Esophagus (tissue), 2 donors: ENCODE results near the gene SNRPB. TPM values are rescaled to one million over a fixed set of nuclear protein-coding genes. Genes with fewer than 3 reads are reported as not detected.

Experiments
- H3K27ac ChIP-seq, 2 donors: one replicate each; pipeline ENCODE4 v1.5.1; 2013; ENCODE audit warnings: low read depth in 2 of 2, mild to moderate bottlenecking in 2 of 2, inconsistent platforms in 1 of 2, low read length in 1 of 2, moderate library complexity in 1 of 2
- H3K27me3 ChIP-seq, 2 donors: one replicate each; pipeline ENCODE4 v1.6.1; 2013; ENCODE audit warnings: low read length in 2 of 2, control low read depth in 1 of 2, mild to moderate bottlenecking in 1 of 2; ENCODE audit not compliant: insufficient read depth in 2 of 2, control insufficient read depth in 1 of 2
- H3K36me3 ChIP-seq, 2 donors: one replicate each; pipeline ENCODE4 v1.6.1; 2013; ENCODE audit warnings: low read length in 1 of 2; ENCODE audit not compliant: control insufficient read depth in 2 of 2, insufficient read depth in 2 of 2
- H3K4me1 ChIP-seq, 2 donors: one replicate each; pipeline ENCODE4 v1.6.1; 2013; ENCODE audit warnings: low read length in 1 of 2; ENCODE audit not compliant: control insufficient read depth in 2 of 2, insufficient read depth in 2 of 2
- H3K4me3 ChIP-seq, 2 donors: one replicate each; pipeline ENCODE4 v1.5.1; 2013; ENCODE audit warnings: low read length in 2 of 2, mild to moderate bottlenecking in 2 of 2, low read depth in 1 of 2, moderate library complexity in 1 of 2
- H3K9me3 ChIP-seq, 2 donors: one replicate each; pipeline ENCODE4 v1.6.1; 2013; ENCODE audit warnings: mild to moderate bottlenecking in 2 of 2, low read depth in 1 of 2, low read length in 1 of 2, moderate library complexity in 1 of 2; ENCODE audit not compliant: control insufficient read depth in 2 of 2, insufficient read depth in 1 of 2
- WGBS, 2 donors: extraction: QIAGEN DNeasy Blood & Tissue Kit; methylation state at CpG; one replicate each; pipeline ENCODE4 v1.1.7; 2013; 5-methylcytosine and 5-hydroxymethylcytosine counted together
- polyA plus RNA-seq, 2 donors: library from polyadenylated mRNA; stranded (reverse); fragments of 200-250 nt; gene quantifications; one replicate each; pipeline ENCODE4 v1.2.3, GENCODE V29; 2013
- donor health status: healthy with polysubstance abuse.
- donor health status: Bipolar disorder and iron deficiency.

Gene SNRPB
- polyA plus RNA-seq, 2 donors, result 138 to 273 TPM

DNA sequence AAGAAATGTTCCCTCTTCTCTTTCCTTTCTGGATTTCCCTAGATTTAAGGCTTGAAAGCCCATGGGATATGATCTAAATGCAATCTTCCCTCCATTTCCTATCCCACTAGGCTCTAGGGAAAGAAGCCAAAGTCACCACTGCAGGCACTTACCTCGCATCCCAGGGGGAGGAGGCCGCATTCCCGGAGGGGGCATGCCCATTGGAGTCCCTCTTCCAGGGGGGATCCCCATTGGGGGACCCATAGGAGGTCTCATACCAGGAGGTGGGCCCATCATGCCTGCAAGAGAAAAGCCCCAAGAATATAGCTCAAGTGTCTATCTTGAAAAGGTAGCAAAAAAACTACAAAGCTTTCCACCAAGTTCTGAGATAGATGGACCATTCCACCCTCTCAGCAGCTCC lies 8.1 kb downstream of the SNRPB start:
- Histone ChIP-seq H3K4me1 (peaks cover 0 to under 1% of the 10 kb centered on the region in 2 donors), H3K27ac (no peak overlapping the region), H3K36me3 (peaks cover 22 to 36% of the 10 kb centered on the region in 2 donors), H3K27me3 (no peaks in the 10 kb centered on the region), H3K4me3 (no peak overlapping the region), H3K9me3 (no peaks in the 10 kb centered on the region)
- whole genome bisulfite sequencing, 2 donors, result 91 to 93% methylated on average over 3 of the region's 3 CpGs

GRCh38 chr20:2460752-2461424 lies 9.7 kb downstream of the SNRPB start:
- Histone ChIP-seq H3K27ac (no peak overlapping the region), H3K36me3 (peaks cover 16 to 27% of the 10 kb centered on the region in 2 donors)
- 68 to 81% methylated on average over 4 of the region's 4 CpGs for WGBS, 2 donors

GRCh38 chr20:2459981-2460751 lies 10.4 kb downstream of the SNRPB start:
- H3K9me3 ChIP-seq, result no peaks in the 10 kb centered on the region
- H3K27me3 ChIP-seq, result no peaks in the 10 kb centered on the region
- peaks cover 16 to 22% of the 10 kb centered on the region in 2 donors for H3K36me3 ChIP-seq
- no peak overlapping the region for H3K27ac ChIP-seq
- H3K4me3 ChIP-seq, result no peak overlapping the region
- no peaks in the 10 kb centered on the region for H3K4me1 ChIP-seq
- WGBS, 2 donors, result 60 to 64% methylated on average over 1 of the region's 1 CpG

More at GRCh38 chr20:2460752-2461424, 9.7 kb downstream of the SNRPB start:
- H3K4me1 ChIP-seq, result no peaks in the 10 kb centered on the region
- no peaks in the 10 kb centered on the region for H3K9me3 ChIP-seq
- no peaks in the 10 kb centered on the region for H3K27me3 ChIP-seq
- no peak overlapping the region for H3K4me3 ChIP-seq

GRCh38 chr20:2458919-2459499 lies 11.6 kb downstream of the SNRPB start:
- WGBS, 2 donors, result 90 to 93% methylated on average over 3 of the region's 3 CpGs

DNA sequence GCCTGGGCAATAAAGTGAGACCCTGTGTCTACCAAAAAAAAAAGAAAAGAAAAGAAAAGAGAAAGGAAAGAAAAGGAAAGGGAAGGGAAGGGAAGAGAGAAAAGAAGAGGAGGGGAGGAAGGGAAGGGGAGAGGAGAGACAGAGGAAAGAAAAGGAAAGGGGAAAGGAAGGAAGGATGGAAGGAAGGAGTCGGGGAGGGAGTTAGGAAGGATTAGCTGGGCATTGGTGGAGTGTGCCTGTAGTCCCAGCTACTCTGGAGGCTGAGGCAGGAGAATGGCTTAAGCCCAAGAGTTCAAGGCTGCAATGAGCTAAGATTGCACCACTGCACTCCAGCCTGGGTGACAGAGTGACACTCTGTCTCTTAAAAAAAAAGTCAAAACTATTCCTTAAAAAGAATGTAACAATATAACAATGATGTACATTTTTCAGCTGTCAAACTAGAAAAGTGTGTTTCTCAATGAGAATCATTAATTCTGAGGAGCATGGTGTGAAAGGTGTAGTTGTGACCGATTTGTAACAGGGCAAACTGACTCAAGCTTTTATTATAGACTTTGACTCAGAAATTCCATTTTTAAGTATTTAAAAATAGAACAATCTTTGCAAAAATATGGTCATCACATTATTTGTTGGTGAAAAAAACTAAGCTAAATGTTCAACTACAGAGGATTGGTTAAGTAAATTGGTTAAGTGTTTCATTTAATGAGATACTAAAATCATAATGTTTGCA lies 14.7 kb downstream of the SNRPB start:
- 57 to 74% methylated on average over 2 of the region's 2 CpGs for WGBS, 2 donors

More at GRCh38 chr20:2458919-2459499, 11.6 kb downstream of the SNRPB start:
- Histone ChIP-seq H3K36me3 (peaks cover 14 to 20% of the 10 kb centered on the region in 2 donors), H3K27ac (no peak overlapping the region), H3K4me1 (no peaks in the 10 kb centered on the region), H3K9me3 (no peaks in the 10 kb centered on the region), H3K27me3 (no peaks in the 10 kb centered on the region), H3K4me3 (no peak overlapping the region)

GRCh38 chr20:2453792-2454191 lies 16.8 kb downstream of the SNRPB start:
- H3K27ac ChIP-seq, result no peak overlapping the region
- 80 to 84% methylated on average over 3 of the region's 3 CpGs for WGBS, 2 donors
- no peaks in the 10 kb centered on the region for H3K36me3 ChIP-seq
- no peak overlapping the region for H3K4me3 ChIP-seq
- no peaks in the 10 kb centered on the region for H3K9me3 ChIP-seq
- H3K27me3 ChIP-seq, result no peaks in the 10 kb centered on the region
- H3K4me1 ChIP-seq, result peaks cover 2 to 3% of the 10 kb centered on the region in 2 donors

More for the DNA sequence above, 14.7 kb downstream of the SNRPB start:
- Histone ChIP-seq H3K36me3 (no peaks in the 10 kb centered on the region), H3K4me1 (peaks cover 2 to 3% of the 10 kb centered on the region in 2 donors), H3K27ac (no peak overlapping the region), H3K27me3 (no peaks in the 10 kb centered on the region), H3K9me3 (no peaks in the 10 kb centered on the region), H3K4me3 (no peak overlapping the region)

GRCh38 chr20:2451939-2452732 lies 18.5 kb downstream of the SNRPB start:
- peak overlapping the region in 1 of 2 donors; percentile 55 for H3K27ac ChIP-seq
- no peaks in the 10 kb centered on the region for H3K27me3 ChIP-seq
- H3K36me3 ChIP-seq, result no peaks in the 10 kb centered on the region
- 44 to 47% methylated on average over 8 of the region's 8 CpGs for WGBS, 2 donors
- H3K4me3 ChIP-seq, result no peak overlapping the region
- peaks cover 2 to 3% of the 10 kb centered on the region in 2 donors for H3K4me1 ChIP-seq
- H3K9me3 ChIP-seq, result no peaks in the 10 kb centered on the region

DNA sequence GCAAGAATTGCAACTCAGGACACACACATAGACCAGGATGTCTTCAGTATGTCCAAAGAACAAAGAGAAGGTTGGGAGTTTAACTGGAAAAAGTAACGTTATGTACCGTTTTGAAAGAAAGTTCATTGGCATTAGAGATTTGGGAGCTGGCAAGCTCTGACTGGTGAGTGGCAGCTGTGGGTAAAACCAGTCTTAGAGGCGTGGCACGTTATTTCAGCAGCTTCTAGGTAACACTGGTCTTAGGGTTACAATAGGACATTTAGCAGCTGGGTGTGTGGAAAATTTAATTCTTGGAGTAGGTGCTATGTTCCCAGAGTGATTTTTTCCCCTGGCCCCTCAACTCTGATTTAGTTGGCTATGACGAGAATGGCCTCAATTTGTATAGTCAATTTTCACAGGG lies 19.2 kb downstream of the SNRPB start:
- WGBS, 2 donors, result 46 to 64% methylated on average over 5 of the region's 5 CpGs
- H3K27me3 ChIP-seq, result no peaks in the 10 kb centered on the region

More for the DNA sequence above, 19.2 kb downstream of the SNRPB start:
- H3K9me3 ChIP-seq, result no peaks in the 10 kb centered on the region
- no peak overlapping the region for H3K4me3 ChIP-seq
- no peaks in the 10 kb centered on the region for H3K36me3 ChIP-seq
- H3K4me1 ChIP-seq, result peaks cover 2 to 3% of the 10 kb centered on the region in 2 donors
- H3K27ac ChIP-seq, result peak overlapping the region in 1 of 2 donors; percentile 55
